ENCODE data around the gene NR2F2. TPM values are rescaled to one million over a fixed set of nuclear protein-coding genes. Genes with fewer than 3 reads are reported as not detected.

The NR2F2 gene
- total RNA-seq, 4 donors from 2014 or later = 4.3 to 14.6 (median 9.3) TPM

DNA sequence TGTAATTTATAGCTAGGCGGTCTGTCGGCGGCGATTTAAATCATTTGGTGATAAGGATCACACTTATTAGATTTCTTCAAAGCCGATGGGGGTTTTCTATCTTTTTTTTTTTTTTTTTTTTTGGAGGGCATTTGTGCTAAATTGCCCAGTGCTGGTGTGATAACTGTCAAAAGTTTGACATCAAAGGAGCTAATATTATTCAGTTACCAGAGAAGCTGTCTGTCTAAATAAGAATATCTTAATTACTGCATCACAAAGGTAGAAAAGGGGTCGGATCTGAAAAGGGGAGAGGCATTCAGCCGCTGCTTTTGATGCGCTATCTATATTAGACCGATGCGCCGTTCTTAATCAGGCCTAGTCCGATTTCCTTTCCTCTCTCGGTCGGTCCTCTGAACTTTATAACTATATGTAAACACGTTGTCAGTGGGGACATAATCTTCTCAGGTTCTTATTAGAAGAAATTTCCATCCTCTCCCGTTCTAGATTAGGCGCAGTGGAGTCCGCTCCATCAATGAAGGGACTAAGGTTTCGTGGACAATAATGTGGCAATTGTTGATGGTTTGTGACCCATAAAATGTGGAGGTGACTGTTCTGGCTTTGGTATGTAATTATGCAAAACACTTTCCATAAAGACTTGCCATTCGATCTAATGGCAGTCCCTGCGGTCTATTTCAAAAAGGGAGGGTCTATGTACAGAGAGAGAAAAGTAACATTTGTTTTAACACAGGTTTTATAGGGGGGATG, 31.7 kb downstream of the NR2F2 start:
- intact Hi-C loops (cut with DNase I; ENCODE audit: low total_unique reads) (loop anchor here (5.0 kb wide), 1 partner anchor 50 kb away; no protein-coding TSS in a partner anchor), in situ Hi-C loops (cut with MboI; ENCODE audit: low sequenced_read_pairs in 4 of 4) (loop anchor here in 3 of 4 donors (25.0 kb wide), 3 partner anchors 225 to 1400 kb away; no protein-coding TSS in a partner anchor)
- H3K36me3 ChIP-seq = no peaks in the 10 kb centered on the region
- H3K9me3 ChIP-seq = no peaks in the 10 kb centered on the region
- H3K27me3 ChIP-seq = peaks cover 52 to 79% (median 68%) of the 10 kb centered on the region in 3 donors
- H3K27ac ChIP-seq = no peak overlapping the region
- DNase-seq = no peak
- no peak for ATAC-seq
- H3K4me3 ChIP-seq = no peak overlapping the region
- TF ChIP-seq, protein P1, sequence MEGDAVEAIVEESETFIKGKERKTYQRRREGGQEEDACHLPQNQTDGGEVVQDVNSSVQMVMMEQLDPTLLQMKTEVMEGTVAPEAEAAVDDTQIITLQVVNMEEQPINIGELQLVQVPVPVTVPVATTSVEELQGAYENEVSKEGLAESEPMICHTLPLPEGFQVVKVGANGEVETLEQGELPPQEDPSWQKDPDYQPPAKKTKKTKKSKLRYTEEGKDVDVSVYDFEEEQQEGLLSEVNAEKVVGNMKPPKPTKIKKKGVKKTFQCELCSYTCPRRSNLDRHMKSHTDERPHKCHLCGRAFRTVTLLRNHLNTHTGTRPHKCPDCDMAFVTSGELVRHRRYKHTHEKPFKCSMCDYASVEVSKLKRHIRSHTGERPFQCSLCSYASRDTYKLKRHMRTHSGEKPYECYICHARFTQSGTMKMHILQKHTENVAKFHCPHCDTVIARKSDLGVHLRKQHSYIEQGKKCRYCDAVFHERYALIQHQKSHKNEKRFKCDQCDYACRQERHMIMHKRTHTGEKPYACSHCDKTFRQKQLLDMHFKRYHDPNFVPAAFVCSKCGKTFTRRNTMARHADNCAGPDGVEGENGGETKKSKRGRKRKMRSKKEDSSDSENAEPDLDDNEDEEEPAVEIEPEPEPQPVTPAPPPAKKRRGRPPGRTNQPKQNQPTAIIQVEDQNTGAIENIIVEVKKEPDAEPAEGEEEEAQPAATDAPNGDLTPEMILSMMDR (IDR thresholded peaks at IDR 0.05 in 4 of 5, conservative IDR thresholded peaks at IDR 0.05 in 1 of 5) = no peak
- TF ChIP-seq POLR2A (IDR thresholded peaks at IDR 0.05) = no peak
- peaks cover 0 to 22% of the 10 kb centered on the region in 2 donors for H3K4me1 ChIP-seq

DNA sequence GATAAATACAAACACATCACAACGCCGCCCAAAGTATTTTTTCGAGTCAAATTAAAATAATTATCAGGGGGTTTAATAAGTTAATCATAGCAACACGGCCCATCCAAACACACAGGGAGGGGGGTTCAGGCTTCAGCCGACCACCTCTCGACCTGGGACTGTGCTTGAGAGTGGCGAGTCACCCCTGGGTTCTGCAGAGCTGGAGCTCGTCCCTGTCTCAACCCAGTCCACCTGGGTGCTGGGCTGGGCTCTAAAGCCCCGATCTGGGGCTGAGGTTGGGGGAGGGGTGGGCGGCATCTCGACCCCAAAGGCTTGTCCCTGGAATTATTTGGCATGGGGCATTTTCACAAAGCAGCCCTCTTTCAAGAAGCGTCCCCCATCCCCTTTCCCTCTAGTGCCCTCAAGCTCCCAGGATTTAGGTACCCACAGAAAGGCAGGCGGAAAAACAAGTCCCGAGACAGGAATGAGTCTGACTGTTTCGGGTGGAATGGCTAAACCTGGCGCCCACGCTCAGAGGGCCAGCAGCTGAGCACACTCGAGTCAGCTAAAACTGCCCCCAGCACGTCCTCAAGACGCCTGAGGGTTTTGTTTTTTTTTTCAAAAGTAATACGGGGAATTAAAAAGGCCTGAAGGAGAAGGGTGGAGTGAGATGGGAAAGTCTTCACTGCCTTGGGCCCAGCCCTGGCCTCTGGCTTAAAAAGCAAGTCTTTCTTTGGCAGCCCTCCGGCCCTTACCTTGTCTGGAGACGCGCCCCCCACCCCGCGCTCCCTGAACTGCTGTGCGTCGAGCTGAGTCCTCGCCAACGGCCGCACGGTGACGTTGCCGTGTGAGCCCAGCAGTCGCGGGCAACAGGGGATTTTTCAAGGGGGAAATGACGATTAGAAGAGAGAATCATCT, 32.5 kb downstream of the NR2F2 start:
- H3K9me3 ChIP-seq = no peaks in the 10 kb centered on the region
- H3K4me3 ChIP-seq = no peak overlapping the region
- ATAC-seq = no peak
- DNase-seq = no peak
- H3K27ac ChIP-seq = no peak overlapping the region
- TF ChIP-seq, protein P1 (IDR thresholded peaks at IDR 0.05 in 4 of 5, conservative IDR thresholded peaks at IDR 0.05 in 1 of 5) = no peak
- TF ChIP-seq POLR2A (IDR thresholded peaks at IDR 0.05) = no peak
- H3K36me3 ChIP-seq = no peaks in the 10 kb centered on the region
- intact Hi-C loops (cut with DNase I; ENCODE audit: low total_unique reads) (loop anchor here (5.0 kb wide), 1 partner anchor 49 kb away; no protein-coding TSS in a partner anchor), in situ Hi-C loops (cut with MboI; ENCODE audit: low sequenced_read_pairs in 4 of 4) (loop anchor here in 3 of 4 donors (25.0 kb wide), 3 partner anchors 224 to 1399 kb away; no protein-coding TSS in a partner anchor)
- peaks cover 54 to 81% (median 73%) of the 10 kb centered on the region in 3 donors for H3K27me3 ChIP-seq
- H3K4me1 ChIP-seq = peaks cover 0 to 23% of the 10 kb centered on the region in 2 donors

DNA sequence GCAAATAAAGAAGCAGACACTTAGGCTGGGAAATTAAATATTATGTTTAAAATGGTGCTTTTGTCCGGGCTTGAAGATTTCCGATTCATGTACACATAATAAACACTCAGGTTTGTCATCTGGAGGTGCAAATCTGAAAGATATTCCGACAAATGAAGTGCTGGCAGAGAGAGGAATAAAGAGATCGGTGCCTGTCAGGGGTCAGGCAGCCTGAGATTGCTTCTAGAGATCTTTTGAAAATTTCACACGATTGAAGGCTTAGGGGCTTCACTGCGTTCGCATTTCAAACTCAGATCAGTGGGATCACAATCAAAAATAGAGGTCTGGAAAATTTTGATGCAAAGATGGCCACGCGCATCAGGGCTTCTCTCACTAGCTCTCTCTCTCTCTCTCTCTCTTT, 33.2 kb downstream of the NR2F2 start:
- intact Hi-C loops (cut with DNase I; ENCODE audit: low total_unique reads) (loop anchor here (5.0 kb wide), 1 partner anchor 49 kb away; no protein-coding TSS in a partner anchor), in situ Hi-C loops (cut with MboI; ENCODE audit: low sequenced_read_pairs in 4 of 4) (loop anchor here in 3 of 4 donors (25.0 kb wide), 3 partner anchors 224 to 1399 kb away; no protein-coding TSS in a partner anchor)
- Histone ChIP-seq H3K9me3 (no peaks in the 10 kb centered on the region), H3K27me3 (peaks cover 54 to 81% (median 71%) of the 10 kb centered on the region in 3 donors), H3K36me3 (no peaks in the 10 kb centered on the region), H3K4me3 (no peak overlapping the region), H3K4me1 (peaks cover 0 to 28% of the 10 kb centered on the region in 2 donors), H3K27ac (no peak overlapping the region)
- DNase-seq = no peak
- ATAC-seq = no peak
- no peak for TF ChIP-seq POLR2A (IDR thresholded peaks at IDR 0.05)
- TF ChIP-seq, protein P1 (IDR thresholded peaks at IDR 0.05 in 4 of 5, conservative IDR thresholded peaks at IDR 0.05 in 1 of 5) = no peak

DNA sequence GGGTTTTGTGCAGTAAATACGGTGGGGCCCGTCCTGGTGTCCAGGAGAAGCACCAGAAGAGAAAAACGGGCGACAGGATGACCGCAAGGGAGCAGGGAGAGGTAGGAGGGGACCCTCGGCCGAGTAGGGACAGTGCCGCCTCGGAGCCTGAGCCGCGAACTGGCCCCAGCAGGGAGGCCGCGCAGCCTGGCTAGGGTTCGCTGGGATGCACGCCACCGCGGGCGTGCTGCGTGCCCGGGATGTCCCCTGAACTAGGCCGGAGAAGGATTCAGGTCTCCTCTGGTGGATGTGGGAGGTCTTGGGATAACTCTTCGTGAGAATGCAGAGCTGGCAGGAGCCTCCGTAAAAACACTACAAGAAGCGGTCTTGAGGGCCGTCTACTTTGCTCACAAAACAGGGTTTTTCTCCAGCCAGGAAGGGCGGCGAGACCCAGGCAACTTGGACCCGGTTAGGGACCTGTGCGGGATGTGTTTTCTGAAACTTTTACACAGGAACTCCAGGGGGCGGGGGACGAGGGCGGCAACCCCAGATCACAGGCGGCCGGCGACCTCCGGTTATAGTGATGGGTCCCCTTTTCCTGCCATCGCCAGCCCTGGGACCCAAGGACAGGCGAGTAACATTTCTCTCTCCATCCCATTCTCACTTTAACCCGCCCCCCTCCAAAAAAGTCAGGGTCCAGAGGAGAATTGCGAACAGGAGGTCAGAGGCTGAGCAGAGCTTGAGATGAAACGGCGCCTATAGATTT, 35.5 kb downstream of the NR2F2 start:
- no peak overlapping the region for H3K27ac ChIP-seq
- no peak overlapping the region for H3K4me3 ChIP-seq
- H3K4me1 ChIP-seq = peaks cover 0 to 16% of the 10 kb centered on the region in 2 donors
- peaks cover 39 to 63% (median 48%) of the 10 kb centered on the region in 3 donors for H3K27me3 ChIP-seq
- no peaks in the 10 kb centered on the region for H3K9me3 ChIP-seq
- no peaks in the 10 kb centered on the region for H3K36me3 ChIP-seq
- ATAC-seq = no peak
- TF ChIP-seq POLR2A (IDR thresholded peaks at IDR 0.05) = no peak
- TF ChIP-seq, protein P1 (IDR thresholded peaks at IDR 0.05 in 4 of 5, conservative IDR thresholded peaks at IDR 0.05 in 1 of 5) = no peak
- intact Hi-C loops (cut with DNase I; ENCODE audit: low total_unique reads) (no loop called here), in situ Hi-C loops (cut with MboI; ENCODE audit: low sequenced_read_pairs in 4 of 4) (loop anchor here in 3 of 4 donors (25.0 kb wide), 3 partner anchors 221 to 1396 kb away; no protein-coding TSS in a partner anchor)
- DNase-seq = no peak
